Measurements from ENCODE around the gene BET1L. TPM values are rescaled to one million over a fixed set of nuclear protein-coding genes. Genes with fewer than 3 reads are reported as not detected.
"Not testable (repeated sequence)": the region's sequence is repeated elsewhere in the genome, so short reads cannot be mapped to it uniquely, and the experiment has no call there.

The BET1L gene
- total RNA-seq, 1 donor from 2014 or later: 20.0 TPM

DNA sequence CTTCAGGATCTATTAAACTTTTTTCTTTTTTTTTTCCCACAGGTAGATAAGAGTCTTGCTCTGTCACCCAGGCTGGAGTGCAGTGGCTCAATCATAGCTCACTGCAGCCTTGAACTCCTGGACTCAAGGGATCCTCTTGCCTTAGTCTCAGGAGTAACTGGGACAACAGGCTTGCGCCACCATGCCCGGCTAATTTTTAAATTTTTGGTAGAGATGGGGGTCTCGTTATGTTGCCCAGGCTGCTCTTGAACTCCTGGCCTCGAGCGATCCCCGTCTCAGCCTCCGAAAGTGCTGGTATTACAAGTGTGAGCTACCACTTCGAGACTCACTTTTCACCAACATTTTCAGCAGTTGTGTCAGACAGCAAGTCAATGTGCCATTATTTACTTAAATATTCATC lies 28.0 kb upstream of the BET1L start:
- no peak for DNase-seq
- intact Hi-C loops (cut with DNase I): no loop called here
- no peak for ATAC-seq (ENCODE audit: poor library complexity)

DNA sequence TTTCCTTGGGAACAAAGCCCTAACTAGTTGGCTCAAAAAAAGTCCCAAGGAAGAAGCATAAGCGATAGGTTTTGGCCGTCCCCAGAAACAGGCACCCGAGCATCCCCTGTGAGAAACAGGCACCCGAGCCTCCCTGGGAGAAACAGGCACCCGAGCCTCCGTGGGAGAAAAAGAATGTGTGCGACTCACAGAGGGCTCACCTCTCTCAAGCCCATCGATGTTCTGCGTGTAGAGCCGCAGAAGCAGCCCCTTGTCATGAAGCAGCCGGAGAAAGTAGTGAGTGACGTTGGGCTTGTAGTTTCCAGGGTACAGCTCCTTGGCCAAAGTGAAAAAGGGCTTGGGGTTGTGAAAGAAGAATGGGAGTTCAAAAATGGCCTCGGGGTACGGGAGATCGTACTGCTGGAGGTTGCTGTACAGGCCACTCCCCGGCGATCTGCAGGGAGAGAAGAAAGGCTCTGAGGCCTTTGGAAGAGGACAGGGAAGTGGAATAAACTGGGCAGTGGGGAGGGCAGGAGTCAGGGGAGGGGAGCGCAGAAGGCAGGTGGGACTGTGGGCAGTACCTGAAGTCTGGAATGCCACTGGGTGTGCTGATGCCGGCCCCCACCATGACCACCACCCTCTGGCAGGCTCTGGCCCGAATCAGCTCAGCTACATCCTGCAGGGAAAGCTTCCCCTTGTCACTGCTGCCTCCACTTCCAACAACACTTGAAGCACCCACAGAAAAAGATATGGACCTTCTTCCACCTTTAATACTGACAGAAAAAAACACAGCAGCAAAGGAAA lies 25.8 kb upstream of the BET1L start:
- no peak for ATAC-seq (ENCODE audit: poor library complexity)
- intact Hi-C loops (cut with DNase I): no loop called here
- DNase-seq: no peak

DNA sequence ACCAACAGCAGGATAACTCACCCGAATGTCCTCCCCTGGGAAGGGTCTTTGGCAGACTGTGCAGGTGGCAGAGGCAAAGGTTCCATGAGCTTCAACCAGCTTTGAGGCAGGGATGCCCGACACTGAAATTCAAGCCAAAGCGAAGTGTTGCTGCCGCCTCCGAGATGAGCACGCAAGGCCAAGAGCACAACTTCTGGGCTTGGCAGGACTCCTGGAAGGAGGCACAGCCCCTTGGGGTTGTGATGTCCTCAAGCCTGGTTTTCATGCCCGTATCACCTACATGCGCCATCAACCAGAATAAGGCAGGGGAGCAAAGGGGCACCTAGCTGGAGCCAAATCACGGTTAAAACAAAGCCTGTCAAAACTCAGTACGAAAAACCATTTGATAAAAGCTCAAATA lies 23.2 kb upstream of the BET1L start:
- ATAC-seq (ENCODE audit: poor library complexity) (no peak), DNase-seq (no peak)
- intact Hi-C loops (cut with DNase I): no loop called here

DNA sequence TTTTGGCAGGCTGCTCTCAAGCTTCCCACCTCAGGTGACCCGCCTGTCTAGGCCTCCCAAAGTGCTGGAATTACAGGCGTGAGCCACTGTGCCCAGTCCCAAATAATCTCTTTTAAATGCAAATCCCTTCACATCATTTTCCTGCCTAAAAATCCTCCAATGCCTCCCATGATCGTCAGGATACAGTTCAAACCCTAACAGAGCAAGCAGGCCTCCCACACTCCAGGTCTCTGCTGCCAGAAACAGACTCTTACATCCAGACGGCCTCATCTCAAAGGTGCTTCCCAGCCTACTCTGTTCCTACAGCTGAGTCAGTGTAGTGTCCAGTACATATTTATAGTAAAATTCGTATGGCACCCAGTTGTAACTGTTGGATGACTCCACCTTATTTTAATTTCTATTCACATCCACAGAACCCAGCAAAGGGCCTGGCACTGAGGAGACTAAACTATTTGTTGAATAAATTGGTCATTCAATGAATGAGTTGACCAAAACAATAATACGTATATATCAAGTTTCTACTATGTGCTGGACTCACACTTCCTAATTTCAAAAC lies 20.7 kb upstream of the BET1L start:
- intact Hi-C loops (cut with DNase I): no loop called here
- DNase-seq: no peak
- ATAC-seq (ENCODE audit: poor library complexity): no peak

DNA sequence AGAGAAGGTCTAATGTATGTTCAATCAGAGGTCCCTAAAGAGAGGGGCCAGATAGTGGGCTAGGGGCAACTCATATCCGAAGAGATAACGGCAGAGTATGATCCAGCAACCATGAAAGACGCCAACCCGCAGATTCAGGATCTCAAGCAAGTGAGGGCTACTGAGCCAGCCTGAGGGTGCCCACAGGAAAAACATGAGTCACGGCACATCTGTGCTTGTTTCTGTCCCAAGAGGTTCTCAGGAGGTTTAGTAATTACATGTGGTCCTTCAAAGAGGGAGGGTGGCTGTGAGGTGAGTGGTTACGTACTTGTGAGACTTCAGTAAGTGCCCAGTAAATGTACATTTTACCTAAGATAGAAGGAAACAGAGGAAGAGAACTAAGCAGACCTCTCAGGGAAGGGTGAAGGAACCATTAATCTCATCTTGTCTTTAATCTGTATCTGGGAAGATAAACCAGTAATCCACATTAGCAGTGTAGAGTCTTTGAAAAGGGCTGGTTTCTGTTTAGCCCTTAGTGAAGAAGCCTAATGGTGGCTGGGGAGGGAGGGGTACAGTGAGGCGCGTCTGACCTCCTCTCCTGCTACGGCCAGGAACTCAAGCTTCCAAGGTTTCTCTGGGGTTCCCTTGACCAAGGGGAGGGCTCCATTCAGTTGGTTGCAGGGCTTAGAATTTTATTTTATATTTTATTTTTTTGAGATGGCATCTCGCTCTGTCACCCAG lies 18.7 kb upstream of the BET1L start:
- no peak for DNase-seq
- ATAC-seq (ENCODE audit: poor library complexity): no peak
- intact Hi-C loops (cut with DNase I): no loop called here

DNA sequence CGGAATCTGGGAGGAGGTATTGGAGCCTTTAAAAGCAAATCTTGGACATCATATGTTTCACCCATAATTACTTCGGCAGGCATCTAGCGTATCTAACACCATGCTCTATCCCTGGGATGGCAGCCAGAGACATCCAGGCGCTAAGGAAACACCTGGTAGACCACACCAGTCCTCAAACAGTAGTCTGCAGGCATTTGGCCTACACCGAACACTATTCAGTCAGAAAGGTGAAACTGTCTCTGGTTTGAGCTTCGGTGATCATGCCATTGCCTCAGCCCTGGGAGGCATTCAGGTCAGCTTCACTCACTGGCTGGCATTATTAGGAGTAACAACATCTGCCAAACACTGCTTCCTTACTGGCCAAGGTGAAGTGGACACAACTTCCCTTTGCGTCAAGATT lies 17.2 kb upstream of the BET1L start:
- intact Hi-C loops (cut with DNase I): no loop called here
- DNase-seq (no peak), ATAC-seq (ENCODE audit: poor library complexity) (no peak)

DNA sequence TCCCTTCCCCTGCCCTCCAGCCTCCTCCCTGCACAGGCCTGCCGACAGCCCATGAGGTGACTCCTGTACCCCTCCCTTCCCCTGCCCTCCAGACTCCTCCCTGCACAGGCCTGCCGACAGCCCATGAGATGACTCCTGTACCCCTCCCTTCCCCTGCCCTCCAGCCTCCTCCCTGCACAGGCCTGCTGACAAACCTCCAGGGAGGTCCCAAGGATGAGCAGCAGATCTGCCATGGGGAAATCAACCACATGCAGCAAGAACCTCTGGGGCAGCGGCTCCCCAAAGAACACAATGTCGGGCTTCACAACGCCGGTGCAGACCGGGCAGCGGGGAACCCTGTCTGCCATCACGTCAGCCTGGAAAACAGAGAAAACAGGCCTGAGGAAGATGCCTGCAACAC lies 16.7 kb upstream of the BET1L start:
- intact Hi-C loops (cut with DNase I): no loop called here
- peak; percentile 11 for DNase-seq
- no peak for ATAC-seq (ENCODE audit: poor library complexity)

DNA sequence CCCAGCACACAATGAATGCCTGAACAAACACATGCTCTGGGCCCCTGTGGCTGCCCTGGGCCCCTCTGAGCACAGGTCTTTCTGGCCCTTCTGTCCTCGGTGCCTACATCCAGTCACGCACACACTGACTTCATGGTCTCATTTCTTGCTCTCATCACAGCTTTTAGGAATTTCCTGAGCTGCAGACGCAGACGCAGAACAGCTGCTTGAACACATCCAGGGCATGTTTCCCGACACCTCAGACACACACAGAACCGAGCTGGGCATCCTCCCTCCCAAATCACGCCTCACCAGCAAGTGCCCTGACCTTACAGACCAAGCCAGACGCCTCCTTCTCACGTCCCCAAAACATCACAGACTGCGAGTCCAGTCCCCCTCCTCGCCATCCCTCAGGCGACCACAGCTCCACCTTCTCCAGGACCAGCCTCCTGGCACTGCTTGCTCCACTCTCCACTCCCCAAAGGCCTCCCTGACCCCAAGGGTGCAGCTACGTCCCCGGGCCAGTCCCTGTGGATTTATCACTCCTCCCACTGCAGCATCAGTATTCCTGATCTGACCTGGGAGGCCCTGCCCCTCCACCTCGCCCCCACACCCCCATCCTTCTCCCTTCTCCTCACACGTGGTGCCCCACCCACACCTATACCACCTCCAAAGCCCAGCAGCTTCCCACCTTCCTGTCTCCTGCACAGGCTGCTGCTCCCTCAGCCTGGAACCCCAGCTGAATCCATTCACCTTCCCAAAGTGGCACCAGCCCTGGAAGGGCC lies 16.0 kb upstream of the BET1L start:
- DNase-seq (peak; percentile 27), ATAC-seq (ENCODE audit: poor library complexity) (peak; percentile 11)
- intact Hi-C loops (cut with DNase I): no loop called here

DNA sequence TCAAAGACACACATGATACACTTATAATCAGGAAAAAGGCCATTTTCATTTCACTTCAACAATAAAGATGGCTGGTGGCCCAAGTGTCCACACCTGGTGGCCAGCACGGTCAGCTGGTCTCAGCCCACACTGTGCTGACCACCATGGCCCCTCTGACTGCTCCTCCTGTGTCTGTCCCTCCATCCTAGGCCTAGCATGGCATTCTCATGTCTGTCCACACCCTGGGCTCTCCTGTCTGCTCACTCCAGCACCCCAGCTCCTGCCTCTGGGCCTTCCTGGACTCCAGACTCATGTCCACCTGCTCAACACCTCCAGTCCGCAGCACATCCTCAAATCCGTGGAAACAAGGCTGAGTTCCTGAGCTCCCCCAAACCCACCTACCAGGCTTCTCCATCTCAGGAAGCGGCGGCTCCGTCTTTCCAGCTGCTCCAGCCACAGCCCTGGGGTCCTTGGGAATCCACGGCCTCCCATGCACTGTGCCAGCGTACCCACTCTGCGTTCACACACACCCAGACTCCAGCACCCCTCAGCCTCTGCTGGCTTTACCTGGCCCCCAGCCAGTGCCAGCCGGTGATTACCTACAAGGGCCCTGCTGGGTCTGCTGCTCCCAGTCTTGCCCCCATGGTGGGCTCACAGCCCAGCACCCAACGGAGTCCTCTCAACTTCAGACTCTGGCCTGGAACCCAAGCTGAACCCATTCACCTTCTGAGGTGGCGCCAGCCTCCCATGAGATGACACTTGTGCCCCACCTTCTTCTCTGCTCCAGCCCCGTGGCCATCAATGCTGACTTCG lies 15.0 kb upstream of the BET1L start:
- intact Hi-C loops (cut with DNase I): no loop called here
- peak; percentile 22 for DNase-seq
- ATAC-seq (ENCODE audit: poor library complexity): no peak

DNA sequence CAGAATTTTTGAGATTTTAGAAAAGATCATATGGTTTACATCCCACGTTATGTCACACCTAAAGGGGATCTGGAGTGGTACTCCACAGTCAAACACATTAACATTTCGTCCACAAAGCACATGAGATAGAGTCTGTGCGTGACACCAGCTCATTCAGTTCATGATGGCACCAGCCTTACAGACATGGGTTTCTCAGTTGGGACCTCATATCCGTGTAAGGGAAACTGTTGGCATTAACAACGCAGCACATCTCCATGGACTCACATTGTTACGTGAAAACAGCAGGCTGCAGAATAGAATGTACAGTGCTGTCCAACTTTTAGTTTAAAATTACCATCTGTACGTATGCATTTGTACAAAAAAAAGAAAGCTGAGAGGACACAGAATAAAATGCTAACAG lies 14.3 kb upstream of the BET1L start:
- ATAC-seq (ENCODE audit: poor library complexity) (no peak), DNase-seq (no peak)
- intact Hi-C loops (cut with DNase I): no loop called here

DNA sequence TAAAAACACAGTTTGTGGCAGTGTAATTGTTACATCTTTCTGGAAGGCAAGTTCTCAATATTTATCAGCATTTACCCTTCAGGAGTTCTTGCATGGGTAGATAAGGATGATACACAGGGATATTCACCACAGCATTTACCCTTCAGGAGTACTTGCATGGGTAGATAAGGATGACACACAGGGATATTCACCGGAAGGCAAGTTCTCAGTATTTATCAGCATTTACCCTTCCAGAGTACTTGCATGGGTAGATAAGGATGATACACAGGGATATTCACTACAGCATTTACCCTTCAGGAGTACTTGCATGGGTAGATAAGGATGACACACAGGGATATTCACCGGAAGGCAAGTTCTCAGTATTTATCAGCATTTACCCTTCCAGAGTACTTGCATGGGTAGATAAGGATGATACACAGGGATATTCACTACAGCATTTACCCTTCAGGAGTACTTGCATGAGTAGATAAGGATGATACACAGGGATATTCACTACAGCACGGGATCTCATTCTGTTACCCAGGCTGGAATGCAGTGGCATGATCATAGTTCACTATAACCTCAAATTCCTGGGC lies 13.5 kb upstream of the BET1L start:
- ATAC-seq (ENCODE audit: poor library complexity); DNase-seq; intact Hi-C loops (cut with DNase I): not testable (repeated sequence)

DNA sequence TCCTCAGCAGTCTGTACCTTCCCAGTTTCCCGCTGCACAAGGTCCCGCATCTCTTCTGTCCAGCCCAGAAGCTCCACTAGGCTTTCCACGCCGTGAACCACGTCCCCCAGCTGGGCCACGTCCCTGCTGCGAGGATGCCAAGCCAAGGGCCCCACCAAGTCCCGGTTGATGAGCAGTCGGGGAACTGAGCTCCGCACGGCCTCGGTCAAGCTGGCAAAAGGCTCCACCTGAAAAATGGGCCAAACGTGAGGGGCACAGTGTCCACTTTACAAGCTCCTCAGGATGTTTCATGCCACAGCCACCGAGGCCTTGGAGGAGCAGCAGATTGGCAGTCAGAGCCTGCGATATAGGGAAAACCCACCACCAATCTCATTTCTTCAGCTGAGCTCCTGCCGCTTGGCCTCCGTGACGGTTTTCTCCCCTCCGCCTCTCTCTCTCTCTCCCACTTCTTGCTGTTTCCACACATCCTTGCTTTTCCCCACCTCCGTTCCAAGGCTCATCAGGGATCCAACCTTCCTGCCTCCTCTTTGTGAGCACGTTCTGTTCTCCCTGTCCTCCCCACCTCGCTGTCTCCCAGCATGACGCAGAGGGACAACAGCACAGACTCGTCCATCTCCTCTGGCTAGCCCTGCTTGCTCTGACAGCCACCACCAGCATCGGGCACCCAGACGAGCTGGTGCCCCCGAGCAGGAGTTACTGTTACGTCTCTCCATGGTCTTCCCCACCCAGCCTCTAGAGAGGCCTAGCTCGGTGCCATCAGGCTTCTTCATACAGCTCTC lies 11.8 kb upstream of the BET1L start:
- intact Hi-C loops (cut with DNase I): no loop called here
- DNase-seq (peak; percentile 37), ATAC-seq (ENCODE audit: poor library complexity) (no peak)

DNA sequence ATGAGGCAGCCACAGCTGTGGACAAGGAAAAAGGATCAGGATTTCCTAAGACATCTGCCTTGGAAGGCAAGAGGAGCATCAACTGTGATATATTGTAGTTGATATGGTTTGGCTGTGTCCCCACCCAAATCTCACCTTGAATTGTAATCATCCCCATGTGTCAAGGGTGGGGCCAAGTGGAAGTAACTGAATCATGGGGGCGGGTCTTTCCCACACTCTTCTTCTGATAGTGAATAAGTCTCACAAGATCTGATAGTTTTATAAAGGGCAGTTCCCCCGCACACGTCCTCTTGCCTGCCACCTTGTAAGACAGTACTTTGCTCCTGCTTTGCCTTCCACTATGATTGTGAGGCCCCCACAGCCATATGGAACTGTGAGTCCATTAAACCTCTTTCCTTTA lies 10.5 kb upstream of the BET1L start:
- ATAC-seq (ENCODE audit: poor library complexity) (no peak), DNase-seq (no peak)
- intact Hi-C loops (cut with DNase I): no loop called here

DNA sequence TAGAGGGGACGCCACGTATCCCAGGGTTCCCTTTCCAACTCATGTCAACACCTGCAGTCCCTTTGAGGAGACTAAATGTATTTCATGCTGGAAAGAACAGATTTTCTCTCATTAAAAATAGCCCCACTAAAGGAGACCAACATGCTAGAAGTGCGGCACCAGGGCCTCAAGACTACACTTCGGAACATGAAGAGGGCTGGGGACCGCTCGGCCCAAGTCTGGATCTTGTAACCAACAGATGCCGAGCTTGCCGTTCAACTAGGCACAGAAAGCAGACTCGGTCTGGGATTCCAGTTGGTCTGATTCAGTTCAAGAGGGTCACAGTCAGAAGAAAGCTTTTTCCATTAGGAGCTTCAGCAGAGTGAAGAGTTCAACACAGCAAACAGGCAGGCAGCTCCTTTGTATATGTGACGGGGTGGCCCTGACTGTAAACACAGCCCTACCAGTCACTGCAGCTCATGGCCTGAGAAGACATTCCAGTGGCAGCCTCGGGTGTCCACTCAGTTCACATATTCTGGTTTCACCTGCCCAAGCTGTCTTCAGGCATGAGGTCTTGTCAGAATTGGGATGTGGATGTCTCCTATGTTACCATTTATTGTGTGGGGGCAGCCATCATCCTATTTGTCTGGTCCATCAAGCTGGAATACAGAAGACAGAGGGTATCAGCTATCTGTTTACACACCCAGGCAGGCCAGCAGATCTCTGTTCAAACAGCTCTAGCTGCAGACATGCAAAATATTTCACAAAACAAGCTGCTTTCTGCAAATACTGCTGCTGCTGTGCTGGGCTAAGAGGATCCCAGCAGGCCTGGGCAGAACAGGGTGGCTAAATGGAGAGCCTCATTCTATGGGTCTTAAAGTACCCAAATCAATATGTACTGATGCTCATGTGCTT lies 9.1 kb upstream of the BET1L start:
- intact Hi-C loops (cut with DNase I): no loop called here
- no peak for ATAC-seq (ENCODE audit: poor library complexity)
- peak; percentile 11 for DNase-seq

DNA sequence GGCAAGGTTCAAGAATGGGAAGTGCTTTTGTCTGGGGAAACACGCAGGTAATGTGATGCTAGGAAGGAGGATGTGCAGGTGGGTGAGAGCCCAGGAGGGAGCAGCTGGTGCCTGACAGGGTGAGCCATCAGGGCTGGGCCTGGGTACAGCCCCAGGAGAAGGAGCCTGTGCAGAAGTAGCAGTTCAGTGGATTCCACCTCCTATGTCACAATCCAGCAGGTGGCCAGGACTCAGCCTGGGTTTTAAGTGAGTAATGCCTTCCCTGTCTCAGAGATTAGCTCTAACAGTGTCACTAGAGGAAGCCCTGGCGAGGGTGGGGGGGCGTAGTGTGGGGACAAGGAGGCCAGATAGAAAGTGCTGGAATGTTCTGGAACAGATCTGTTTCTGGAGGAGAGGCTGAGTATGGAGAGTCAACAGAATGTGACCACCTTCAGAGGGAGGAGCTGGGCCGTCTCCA lies 8.4 kb upstream of the BET1L start:
- intact Hi-C loops (cut with DNase I): no loop called here
- no peak for ATAC-seq (ENCODE audit: poor library complexity)
- DNase-seq: peak; percentile 31

DNA sequence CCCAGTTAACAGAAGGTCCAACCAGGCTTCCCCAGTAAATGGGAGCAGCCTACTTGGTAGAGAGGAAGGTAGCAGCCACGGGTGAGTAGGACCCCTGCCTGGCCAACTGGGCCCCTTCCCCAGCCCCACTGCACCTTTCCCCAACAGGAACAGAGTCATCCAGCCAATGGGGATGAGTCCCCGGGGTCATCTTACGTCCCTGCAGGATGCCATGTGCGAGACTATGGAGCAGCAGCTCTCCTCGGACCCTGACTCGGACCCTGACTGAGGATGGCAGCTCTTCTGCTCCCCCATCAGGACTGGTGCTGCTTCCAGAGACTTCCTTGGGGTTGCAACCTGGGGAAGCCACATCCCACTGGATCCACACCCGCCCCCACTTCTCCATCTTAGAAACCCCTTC lies 6.9 kb upstream of the BET1L start:
- intact Hi-C loops (cut with DNase I): no loop called here
- DNase-seq (peak; percentile 33), ATAC-seq (ENCODE audit: poor library complexity) (no peak)

DNA sequence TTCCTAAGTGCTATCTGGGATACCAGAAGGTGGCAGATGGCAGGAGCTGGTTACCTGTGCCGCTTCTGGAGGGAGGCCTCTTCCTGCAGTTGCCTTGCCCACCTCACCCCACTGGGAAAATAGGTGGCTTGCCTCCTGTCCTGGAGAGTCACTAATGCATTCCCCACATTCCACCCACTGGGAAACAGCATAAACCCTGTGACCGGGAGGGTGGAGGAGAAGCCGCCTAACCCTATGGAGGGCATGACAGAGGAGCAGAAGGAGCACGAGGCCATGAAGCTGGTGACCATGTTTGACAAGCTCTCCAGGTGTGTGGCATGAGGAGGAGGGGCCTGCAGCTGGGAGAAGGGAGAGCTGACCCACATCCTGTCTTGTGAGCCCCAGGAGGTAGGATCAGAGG lies 5.9 kb upstream of the BET1L start:
- ATAC-seq (ENCODE audit: poor library complexity): no peak
- intact Hi-C loops (cut with DNase I): no loop called here
- peak; percentile 23 for DNase-seq

Data from Right ventricle myocardium superior (tissue), 1 donor.